ENCODE data around the gene PUM2. TPM values are rescaled to one million over a fixed set of nuclear protein-coding genes. Genes with fewer than 3 reads are reported as not detected.
"Not testable (repeated sequence)": the region's sequence is repeated elsewhere in the genome, so short reads cannot be mapped to it uniquely, and the experiment has no call there.

Gene PUM2, protein sequence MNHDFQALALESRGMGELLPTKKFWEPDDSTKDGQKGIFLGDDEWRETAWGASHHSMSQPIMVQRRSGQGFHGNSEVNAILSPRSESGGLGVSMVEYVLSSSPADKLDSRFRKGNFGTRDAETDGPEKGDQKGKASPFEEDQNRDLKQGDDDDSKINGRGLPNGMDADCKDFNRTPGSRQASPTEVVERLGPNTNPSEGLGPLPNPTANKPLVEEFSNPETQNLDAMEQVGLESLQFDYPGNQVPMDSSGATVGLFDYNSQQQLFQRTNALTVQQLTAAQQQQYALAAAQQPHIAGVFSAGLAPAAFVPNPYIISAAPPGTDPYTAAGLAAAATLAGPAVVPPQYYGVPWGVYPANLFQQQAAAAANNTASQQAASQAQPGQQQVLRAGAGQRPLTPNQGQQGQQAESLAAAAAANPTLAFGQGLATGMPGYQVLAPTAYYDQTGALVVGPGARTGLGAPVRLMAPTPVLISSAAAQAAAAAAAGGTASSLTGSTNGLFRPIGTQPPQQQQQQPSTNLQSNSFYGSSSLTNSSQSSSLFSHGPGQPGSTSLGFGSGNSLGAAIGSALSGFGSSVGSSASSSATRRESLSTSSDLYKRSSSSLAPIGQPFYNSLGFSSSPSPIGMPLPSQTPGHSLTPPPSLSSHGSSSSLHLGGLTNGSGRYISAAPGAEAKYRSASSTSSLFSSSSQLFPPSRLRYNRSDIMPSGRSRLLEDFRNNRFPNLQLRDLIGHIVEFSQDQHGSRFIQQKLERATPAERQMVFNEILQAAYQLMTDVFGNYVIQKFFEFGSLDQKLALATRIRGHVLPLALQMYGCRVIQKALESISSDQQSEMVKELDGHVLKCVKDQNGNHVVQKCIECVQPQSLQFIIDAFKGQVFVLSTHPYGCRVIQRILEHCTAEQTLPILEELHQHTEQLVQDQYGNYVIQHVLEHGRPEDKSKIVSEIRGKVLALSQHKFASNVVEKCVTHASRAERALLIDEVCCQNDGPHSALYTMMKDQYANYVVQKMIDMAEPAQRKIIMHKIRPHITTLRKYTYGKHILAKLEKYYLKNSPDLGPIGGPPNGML
- polyA plus RNA-seq (ENCODE audit: insufficient read length in 10 of 10) = 10 to 100 TPM; 48.5 to 73.3 (median 61.9) TPM
- long read RNA-seq, donor 1 = 0 reads
- long read RNA-seq, donor 2 = 0 reads
- long read RNA-seq, donor 3 = 0 reads
- long read RNA-seq, donor 4 = 0 reads
- long read RNA-seq, donor 5, partial matches to known transcripts = 7 of 9 reads
- long read RNA-seq, donor 5, other reads (novel, unspliced or antisense) = 0 of 9 reads
- long read RNA-seq, donor 6, partial matches to known transcripts = 7 of 8 reads
- long read RNA-seq, donor 6, other reads (novel, unspliced or antisense) = 0 of 8 reads
- long read RNA-seq, donor 7, partial matches to known transcripts = 7 of 8 reads
- long read RNA-seq, donor 7, other reads (novel, unspliced or antisense) = 0 of 8 reads
- long read RNA-seq, donor 8 = 0 reads
- long read RNA-seq, donor 9 = 0 reads

DNA sequence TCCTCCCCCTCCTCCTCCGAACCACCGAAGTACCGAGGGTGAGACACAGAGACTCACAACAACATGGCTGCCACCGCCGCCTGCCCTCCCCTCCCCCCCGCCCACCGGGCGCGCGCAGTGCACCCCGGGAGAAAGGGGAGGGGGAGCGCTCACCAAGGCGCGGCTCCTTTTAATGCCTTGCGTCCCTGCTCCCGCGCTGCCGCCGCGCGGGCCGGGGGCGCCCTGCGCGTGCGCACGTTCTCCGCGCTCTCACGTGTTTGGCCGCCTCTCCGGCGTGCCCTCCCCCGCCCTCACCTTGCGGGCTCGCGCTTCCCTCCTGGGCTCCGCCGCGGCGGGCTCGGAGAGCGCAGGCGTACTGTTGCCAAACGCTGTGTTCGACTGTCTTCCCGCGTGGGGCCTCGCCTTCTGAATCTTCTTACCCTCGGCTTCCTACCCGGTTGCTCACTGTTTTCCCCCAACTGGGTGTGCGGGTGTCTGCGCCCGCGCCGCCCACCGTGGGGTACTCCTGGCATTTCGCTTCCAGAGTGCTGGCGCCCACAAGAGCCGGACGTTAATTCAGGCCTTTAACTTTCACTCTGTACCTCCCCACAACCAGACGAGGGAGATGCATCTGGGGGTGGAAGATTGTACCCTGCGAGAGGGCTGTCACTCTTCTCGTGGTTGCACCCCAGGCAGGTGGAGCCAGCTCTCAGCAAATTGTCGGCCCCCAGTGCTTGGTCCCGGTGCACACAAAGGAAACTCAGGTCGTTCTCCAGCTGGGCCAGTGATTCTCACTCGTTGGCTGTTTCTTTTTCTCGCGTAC, at the start of gene PUM2:
PUM2 (minus strand) TSS at position 92 of the 802 bp plus-strand sequence. CDS start 23,484 bp downstream, outside the sequence.
- peak; percentile 96 to 99 (median 98) for DNase-seq

- DNase-seq = no peak
These were observed 49.7 kb upstream of the PUM2 start for GRCh38 chr2:20400306-20400705.

GRCh38 chr2:20398956-20399567, 48.4 kb upstream of the PUM2 start:
- peak in 1 of 3 donors; percentile 39 for DNase-seq

GRCh38 chr2:20397811-20398447, 47.3 kb upstream of the PUM2 start:
- DNase-seq = no peak

GRCh38 chr2:20396356-20397000, 45.8 kb upstream of the PUM2 start:
- no peak for DNase-seq

DNA sequence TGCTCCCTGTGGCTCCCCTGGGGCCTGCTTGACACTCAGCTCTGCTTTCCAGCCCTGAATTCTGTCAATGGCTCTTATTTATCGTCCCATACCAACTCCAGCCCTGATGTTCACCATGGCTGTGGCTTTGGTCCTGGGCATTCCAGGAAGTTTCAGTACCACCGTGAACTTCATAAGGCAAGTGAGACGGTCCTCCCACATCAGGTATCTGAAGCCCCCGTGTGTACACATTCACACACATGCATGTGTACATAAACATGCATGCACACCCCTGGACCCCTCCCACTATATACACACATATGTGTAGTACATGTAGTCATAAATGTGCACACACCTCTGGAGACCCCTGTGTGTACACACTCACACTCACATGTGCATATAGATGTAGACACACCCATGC, 43.3 kb upstream of the PUM2 start:
- no peak for DNase-seq

- no peak for DNase-seq
These were observed 41.5 kb upstream of the PUM2 start for GRCh38 chr2:20391951-20392699.

- DNase-seq = no peak
These were observed 40.0 kb upstream of the PUM2 start for GRCh38 chr2:20390524-20391123.

GRCh38 chr2:20384953-20385352, 34.3 kb upstream of the PUM2 start:
- DNase-seq = no peak

DNA sequence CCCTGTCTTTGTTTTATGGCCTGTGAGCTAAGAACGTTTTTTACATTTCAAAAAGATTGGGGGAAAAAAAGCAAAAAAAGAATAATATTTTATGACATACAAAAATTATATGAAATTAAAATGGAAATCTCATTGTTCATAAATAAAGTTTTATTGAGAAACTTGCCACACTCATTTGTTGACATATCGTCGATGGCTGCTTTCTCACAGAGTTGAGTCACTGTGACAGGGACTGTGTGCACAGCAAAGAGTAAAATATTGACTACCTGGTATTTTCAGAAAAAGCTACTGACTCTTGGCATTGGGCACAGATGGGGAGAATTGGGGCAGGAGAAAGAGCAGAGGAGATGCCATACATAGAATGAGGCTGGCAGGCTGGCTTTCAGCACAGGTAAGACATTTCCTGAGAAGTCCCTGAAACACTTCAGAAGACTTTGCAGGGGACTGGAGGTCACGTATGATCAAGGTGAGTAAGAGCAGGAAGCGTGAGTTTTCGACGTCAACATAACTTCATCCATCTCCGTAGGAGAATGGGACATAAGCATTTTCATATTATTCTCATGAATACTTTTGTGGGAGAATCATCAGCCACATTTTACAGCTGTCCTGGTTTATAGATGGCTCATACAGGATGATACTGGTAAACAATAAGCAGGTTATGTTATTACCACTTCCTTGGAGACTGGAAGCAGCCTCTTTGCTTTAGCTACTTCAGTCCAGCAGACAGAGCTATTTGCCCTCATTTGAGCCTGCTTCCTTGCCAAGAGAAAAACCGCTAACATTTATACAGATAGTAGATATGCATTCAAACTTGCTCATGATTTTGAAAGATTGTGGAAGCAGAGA, 32.5 kb upstream of the PUM2 start:
- no peak for DNase-seq

- DNase-seq = peak; percentile 58 to 85 (median 68)
These were observed 30.8 kb upstream of the PUM2 start for GRCh38 chr2:20381457-20381856.

GRCh38 chr2:20378891-20379519, 28.4 kb upstream of the PUM2 start:
- DNase-seq = peak; percentile 75 to 87 (median 83)

DNA sequence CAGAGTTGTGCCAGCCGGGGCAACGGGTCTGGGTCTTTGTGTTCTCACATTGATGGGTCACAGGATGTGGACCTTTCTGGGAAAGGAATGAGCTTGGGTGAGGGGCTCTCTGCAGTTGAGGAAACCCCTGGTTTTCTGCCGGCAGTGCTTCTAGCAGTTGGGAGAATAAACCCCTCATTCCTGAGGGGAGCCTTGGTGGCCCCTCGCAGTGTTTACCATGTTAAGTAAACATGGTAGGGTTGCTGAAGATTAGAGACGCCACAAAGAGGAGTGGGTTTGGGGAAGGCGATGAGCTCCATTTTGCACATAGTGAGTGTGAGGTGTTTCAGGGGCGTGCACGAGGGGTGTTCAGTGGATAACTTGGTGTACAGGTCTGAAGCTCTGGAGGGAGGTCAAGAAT, 27.7 kb upstream of the PUM2 start:
- DNase-seq = no peak

DNA sequence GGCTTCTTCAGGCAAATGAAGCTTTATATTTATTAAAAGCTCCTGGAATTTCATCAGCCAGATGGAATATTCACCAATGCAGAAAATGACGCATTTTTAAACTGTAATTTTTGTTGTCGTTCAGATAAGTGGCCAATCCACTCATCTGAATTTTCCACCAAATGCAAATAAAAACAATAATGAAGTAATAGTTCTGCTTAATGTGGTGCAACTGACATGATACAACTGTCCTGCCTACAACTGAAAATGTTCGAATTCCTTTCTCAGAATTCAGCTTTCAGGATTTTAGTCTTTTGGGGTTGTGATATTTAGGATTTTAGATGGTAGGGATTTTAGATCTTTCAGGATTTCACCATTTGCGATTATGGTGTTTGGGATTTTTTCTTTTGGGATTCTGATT, 27.1 kb upstream of the PUM2 start:
- DNase-seq = no peak

DNA sequence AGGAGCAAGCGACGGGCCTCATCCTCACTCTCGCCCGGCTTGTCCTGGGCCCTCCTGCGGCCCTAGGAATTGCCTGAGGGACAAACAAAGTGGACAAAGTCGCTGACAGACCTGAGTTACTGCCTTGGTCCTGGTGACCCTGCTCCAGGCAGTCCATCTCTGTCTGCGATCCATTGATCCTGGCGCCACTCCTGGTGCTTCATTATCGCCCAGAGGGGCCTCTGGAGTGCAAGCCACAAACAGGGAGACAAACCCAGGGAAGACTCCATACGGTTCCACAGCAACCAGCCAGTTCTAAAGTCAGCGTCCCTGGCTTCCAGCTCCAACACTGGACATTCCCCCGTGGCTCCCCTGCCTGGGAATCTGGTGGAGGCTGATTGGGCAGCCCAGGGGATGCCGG, 24.3 kb upstream of the PUM2 start:
- not testable (repeated sequence) for DNase-seq

DNA sequence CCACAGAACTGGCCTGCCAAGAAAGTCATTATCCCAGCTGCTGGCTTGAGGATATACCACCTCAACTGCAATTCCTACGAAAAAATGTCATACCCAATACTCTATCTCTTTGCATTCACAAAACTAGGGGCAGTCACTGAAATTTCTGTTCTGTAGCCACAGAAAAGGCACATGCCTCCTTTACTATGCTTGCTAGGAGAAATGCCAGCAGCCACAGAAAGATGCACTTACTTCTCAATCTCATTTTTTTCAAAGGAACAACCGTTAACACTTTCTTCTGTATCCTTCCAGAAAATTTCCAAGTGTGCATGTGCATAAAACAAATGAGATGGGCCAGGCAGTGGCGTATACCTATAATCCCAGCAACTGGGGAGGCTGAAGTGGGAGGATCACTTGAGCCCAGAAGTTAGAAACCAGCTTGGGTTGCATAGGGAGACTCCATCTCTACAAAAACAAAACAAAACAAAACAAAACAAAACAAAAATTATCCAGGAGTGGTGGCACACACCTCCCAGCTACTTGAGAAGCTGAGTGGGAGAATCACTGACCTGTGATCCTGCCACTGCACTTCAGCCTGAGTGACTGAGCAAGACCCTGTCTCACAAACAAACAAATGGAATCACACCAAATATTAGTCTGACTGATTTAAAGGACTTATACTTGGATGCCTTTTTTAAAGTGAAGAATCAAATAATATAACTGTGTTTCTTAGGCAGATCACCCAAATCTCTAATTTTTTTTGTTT, 22.4 kb upstream of the PUM2 start:
- DNase-seq = no peak

Data from muscle of back (tissue), 13 donors.